Small intestine (tissue), 16 donors: Measurements from ENCODE around the gene DDAH1. TPM values are rescaled to one million over a fixed set of nuclear protein-coding genes. Genes with fewer than 3 reads are reported as not detected.
A peak's percentile ranks its signal among the peaks of the same experiment; 100 is the strongest.
"Not testable (repeated sequence)": the region's sequence is repeated elsewhere in the genome, so short reads cannot be mapped to it uniquely, and the experiment has no call there.

ENCODE experiments used
- DNase-seq, 2 donors: peaks; one replicate each; pipeline versions ENCODE4 v3.0.0 to v3.0.0-alpha.2; 2013
- FAIRE-seq: peaks from 2 replicates; lab custom pipeline; 2012; peaks lifted over from hg19 to GRCh38; lab: Jason Lieb, UNC
- H3K27ac ChIP-seq, 3 donors: one replicate each; pipeline ENCODE4 v1.5.1; 2013; ENCODE audit warnings: low read length in 2 of 3, mild to moderate bottlenecking in 2 of 3, control low read depth in 1 of 3, inconsistent platforms in 1 of 3, low read depth in 1 of 3, moderate library complexity in 1 of 3
- H3K27me3 ChIP-seq, 3 donors: one replicate each; pipeline ENCODE4 v1.6.1; 2013; ENCODE audit warnings: low read length in 3 of 3, inconsistent platforms in 1 of 3; ENCODE audit not compliant: control insufficient read depth in 3 of 3, insufficient read depth in 3 of 3
- H3K36me3 ChIP-seq, 3 donors: one replicate each; pipeline ENCODE4 v1.6.1; 2013; ENCODE audit warnings: low read length in 3 of 3, inconsistent platforms in 1 of 3, low read depth in 1 of 3, mild to moderate bottlenecking in 1 of 3, moderate library complexity in 1 of 3; ENCODE audit not compliant: control insufficient read depth in 3 of 3, insufficient read depth in 2 of 3
- H3K4me1 ChIP-seq, 3 donors: one replicate each; pipeline ENCODE4 v1.6.1; 2013; ENCODE audit warnings: low read length in 2 of 3, inconsistent platforms in 1 of 3, low read depth in 1 of 3, mild to moderate bottlenecking in 1 of 3, moderate library complexity in 1 of 3; ENCODE audit not compliant: control insufficient read depth in 3 of 3, insufficient read depth in 2 of 3
- H3K4me3 ChIP-seq, 3 donors: one replicate each; pipeline ENCODE4 v1.5.1; 2013; ENCODE audit warnings: low read length in 3 of 3, control low read depth in 1 of 3, inconsistent platforms in 1 of 3, low read depth in 1 of 3, mild to moderate bottlenecking in 1 of 3, moderate library complexity in 1 of 3
- H3K9me3 ChIP-seq, 2 donors: one replicate each; pipeline ENCODE4 v1.6.1; 2013; ENCODE audit warnings: low read depth in 1 of 2, low read length in 1 of 2; ENCODE audit not compliant: control insufficient read depth in 2 of 2, insufficient read depth in 1 of 2
- WGBS, 3 donors: extraction: QIAGEN DNeasy Blood & Tissue Kit; methylation state at CpG; one replicate each; pipeline ENCODE4 v1.1.7; 2013; 5-methylcytosine and 5-hydroxymethylcytosine counted together
- long read RNA-seq, 10 donors: transcript quantifications; one replicate each; lab custom pipeline, GENCODE V29; 2026
- polyA plus RNA-seq, 4 donors: library from polyadenylated mRNA; stranded (reverse) in 3 of 4; unstranded in 1 of 4; fragments of 200-250 nt in 3 of 4; fragments of 120-200 nt in 1 of 4; gene quantifications; one replicate each; pipeline versions ENCODE4 v1.2.1 to v1.2.3, GENCODE V29; 2013
- donor health status: healthy with polysubstance abuse.
- donor health status: control.
- donor health status: control.
- donor health status: Bipolar disorder and iron deficiency.
- donor health status: healthy.

DDAH1 gene
- polyA plus RNA-seq, result 100 to 1,000 TPM in 1 of 4 donors, 10 to 100 TPM in 3; 21.9 to 130 (median 46.7) TPM
- long read RNA-seq, donor 1, result 0 reads
- long read RNA-seq, donor 2, transcript DDAH1-201 (6 exons, 3,920 nt), result major isoform, 23 of 32 reads
- long read RNA-seq, donor 2, partial matches to known transcripts, result 9 of 32 reads
- long read RNA-seq, donor 2, other reads (novel, unspliced or antisense), result 0 of 32 reads
- long read RNA-seq, donor 3, transcript DDAH1-201 (6 exons, 3,920 nt), result major isoform, 25 of 43 reads
- long read RNA-seq, donor 3, partial matches to known transcripts, result 17 of 43 reads
- long read RNA-seq, donor 3, other reads (novel, unspliced or antisense), result 0 of 43 reads
- long read RNA-seq, donor 4, result 0 reads
- long read RNA-seq, donor 5, transcript DDAH1-201 (6 exons, 3,920 nt), result major isoform, 5 of 5 reads
- long read RNA-seq, donor 5, partial matches to known transcripts, result 0 of 5 reads
- long read RNA-seq, donor 5, other reads (novel, unspliced or antisense), result 0 of 5 reads
- long read RNA-seq, donor 6, transcript DDAH1-201 (6 exons, 3,920 nt), result major isoform, 31 of 31 reads
- long read RNA-seq, donor 6, partial matches to known transcripts, result 0 of 31 reads
- long read RNA-seq, donor 6, other reads (novel, unspliced or antisense), result 0 of 31 reads
- long read RNA-seq, donor 7, result 0 reads
- long read RNA-seq, donor 8, result 0 reads
- long read RNA-seq, donor 9, transcript DDAH1-201 (6 exons, 3,920 nt), result major isoform, 8 of 8 reads
- long read RNA-seq, donor 9, partial matches to known transcripts, result 0 of 8 reads
- long read RNA-seq, donor 9, other reads (novel, unspliced or antisense), result 0 of 8 reads
- long read RNA-seq, donor 10, transcript DDAH1-201 (6 exons, 3,920 nt), result major isoform, 43 of 47 reads
- long read RNA-seq, donor 10, partial matches to known transcripts, result 0 of 47 reads
- long read RNA-seq, donor 10, other reads (novel, unspliced or antisense), result 0 of 47 reads

- peaks cover 2 to 37% (median 3%) of the 10 kb centered on the region in 3 donors for H3K4me1 ChIP-seq
- DNase-seq, result peak; percentile 74 to 90
- H3K27ac ChIP-seq, result peak within 1 kb of the TSS; percentile 77 to 85 (median 84)
- H3K27me3 ChIP-seq, result no peaks in the 10 kb centered on the region
- WGBS, 3 donors, result 2 to 6% (median 2%) methylated on average over 45 to 56 of the region's 56 CpGs
- H3K9me3 ChIP-seq, result no peaks in the 10 kb centered on the region
- no peaks in the 10 kb centered on the region for H3K36me3 ChIP-seq
- FAIRE-seq, result no peak
- peak within 1 kb of the TSS; percentile 47 to 83 (median 65) for H3K4me3 ChIP-seq
These were observed at the start of gene DDAH1 for GRCh38 chr1:85465099-85465785. Gene DDAH1 (minus strand): TSS chr1:85465159. CDS start chr1:85465045, 114 bp downstream.

- not testable (repeated sequence) for H3K9me3 ChIP-seq, H3K27me3 ChIP-seq, H3K36me3 ChIP-seq, FAIRE-seq, DNase-seq, H3K4me1 ChIP-seq, H3K27ac ChIP-seq, H3K4me3 ChIP-seq
- 91 to 94% (median 93%) methylated on average over 4 of the region's 4 CpGs for WGBS, 3 donors
These were observed 49.0 kb upstream of the DDAH1 start for GRCh38 chr1:85513998-85514397.

- no peak overlapping the region for H3K27ac ChIP-seq
- H3K4me3 ChIP-seq, result no peak overlapping the region
- WGBS, 3 donors, result 85 to 88% (median 86%) methylated on average over 1 of the region's 1 CpG
- peaks cover 0 to 3% of the 10 kb centered on the region in 2 donors for H3K9me3 ChIP-seq
- H3K36me3 ChIP-seq, result no peaks in the 10 kb centered on the region
- DNase-seq, result no peak
- no peaks in the 10 kb centered on the region for H3K27me3 ChIP-seq
- peaks cover 3 to 9% (median 5%) of the 10 kb centered on the region in 3 donors for H3K4me1 ChIP-seq
- no peak for FAIRE-seq
These were observed 39.5 kb upstream of the DDAH1 start for GRCh38 chr1:85504417-85504816.

DNA sequence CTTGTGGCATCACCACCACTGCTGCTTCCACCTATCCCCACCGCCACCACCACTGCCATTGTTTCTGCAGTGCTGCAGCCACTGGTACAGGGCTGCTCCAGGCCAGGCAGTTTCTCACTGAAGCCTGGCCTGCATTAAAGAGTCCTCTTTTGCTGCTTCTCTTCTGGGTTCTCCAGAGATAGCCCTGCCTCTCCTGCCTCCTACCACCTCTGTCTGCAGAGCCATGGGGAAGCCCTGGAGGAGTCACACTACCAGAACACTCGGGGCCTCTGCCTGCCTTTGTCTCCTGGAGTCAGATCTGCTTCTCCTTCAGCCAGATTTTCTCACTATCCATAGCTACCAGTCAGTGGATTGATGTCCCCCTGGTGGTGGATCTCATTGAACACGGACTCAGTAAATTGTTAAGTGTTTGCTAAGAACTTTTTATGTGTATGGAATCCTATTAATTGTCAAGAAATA, 37.7 kb upstream of the DDAH1 start:
- no peak for FAIRE-seq

GRCh38 chr1:85502171-85502570, 37.2 kb upstream of the DDAH1 start:
- WGBS, 3 donors, result 11 to 43% (median 41%) methylated on average over 4 of the region's 4 CpGs
- peaks cover 3 to 9% (median 5%) of the 10 kb centered on the region in 3 donors for H3K4me1 ChIP-seq
- H3K4me3 ChIP-seq, result no peak overlapping the region
- peak overlapping the region in 1 of 3 donors; percentile 18 for H3K27ac ChIP-seq
- no peaks in the 10 kb centered on the region for H3K36me3 ChIP-seq
- H3K27me3 ChIP-seq, result no peaks in the 10 kb centered on the region
- peaks cover 0 to 3% of the 10 kb centered on the region in 2 donors for H3K9me3 ChIP-seq
- DNase-seq, result peak; percentile 30 to 32
- FAIRE-seq, result no peak

More for the DNA sequence above, 37.7 kb upstream of the DDAH1 start:
- no peak overlapping the region for H3K4me3 ChIP-seq
- H3K9me3 ChIP-seq, result peaks cover 0 to 3% of the 10 kb centered on the region in 2 donors
- H3K36me3 ChIP-seq, result no peaks in the 10 kb centered on the region
- WGBS, 3 donors, result 31 to 47% (median 43%) methylated on average over 3 of the region's 3 CpGs
- peak overlapping the region in 1 of 3 donors; percentile 18 for H3K27ac ChIP-seq
- peak; percentile 78 to 81 for DNase-seq
- no peaks in the 10 kb centered on the region for H3K27me3 ChIP-seq
- peaks cover 3 to 9% (median 5%) of the 10 kb centered on the region in 3 donors for H3K4me1 ChIP-seq

GRCh38 chr1:85501355-85501898, 36.5 kb upstream of the DDAH1 start:
- peak overlapping the region in 1 of 3 donors; percentile 2 for H3K27ac ChIP-seq
- H3K4me3 ChIP-seq, result no peak overlapping the region
- H3K4me1 ChIP-seq, result peaks cover 3 to 9% (median 5%) of the 10 kb centered on the region in 3 donors
- FAIRE-seq, result no peak
- 34 to 66% (median 39%) methylated on average over 2 of the region's 2 CpGs for WGBS, 3 donors
- H3K36me3 ChIP-seq, result no peaks in the 10 kb centered on the region
- no peaks in the 10 kb centered on the region for H3K27me3 ChIP-seq
- peak; percentile 42 to 57 for DNase-seq
- peaks cover 0 to 3% of the 10 kb centered on the region in 2 donors for H3K9me3 ChIP-seq

DNA sequence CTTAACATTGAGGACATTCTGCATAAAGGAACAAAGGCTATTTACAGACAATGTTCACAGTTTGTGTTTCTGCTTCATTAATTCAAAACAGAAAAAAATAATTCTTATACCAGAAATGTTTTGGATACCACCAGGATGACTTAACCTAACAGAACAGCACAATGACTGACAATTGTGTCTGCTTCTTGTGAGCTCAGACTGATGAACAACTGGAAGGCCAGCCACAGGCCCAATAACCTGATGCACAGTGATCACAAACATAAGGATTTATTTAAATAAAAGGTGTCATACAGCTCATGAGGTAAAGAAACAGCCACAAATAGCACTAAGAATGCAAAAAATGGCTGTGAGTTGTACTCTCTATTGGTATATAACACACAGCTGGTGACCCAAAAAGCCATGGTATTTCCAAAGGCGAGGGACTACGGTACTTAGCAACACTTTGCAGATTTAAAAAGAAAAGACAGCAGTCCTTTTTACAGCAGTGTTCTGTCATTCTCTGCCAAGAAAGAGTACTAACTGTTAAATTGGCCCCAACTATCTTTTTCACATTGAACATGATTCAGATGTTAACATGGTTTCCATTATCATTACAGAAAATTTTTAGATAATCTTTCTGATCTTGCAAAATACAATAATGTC, 32.1 kb upstream of the DDAH1 start:
- H3K4me1 ChIP-seq, result peaks cover 0 to 19% (median 4%) of the 10 kb centered on the region in 3 donors
- H3K4me3 ChIP-seq, result no peak overlapping the region
- DNase-seq, result no peak
- no peak overlapping the region for H3K27ac ChIP-seq
- FAIRE-seq, result no peak
- H3K36me3 ChIP-seq, result no peaks in the 10 kb centered on the region
- no peaks in the 10 kb centered on the region for H3K27me3 ChIP-seq
- WGBS, 3 donors, result 80 to 94% (median 92%) methylated on average over 2 of the region's 2 CpGs
- H3K9me3 ChIP-seq, result peaks cover 0 to 3% of the 10 kb centered on the region in 2 donors
